Fibroblast of skin of abdomen (primary cell): ENCODE measurements around the gene ANXA1. TPM values are rescaled to one million over a fixed set of nuclear protein-coding genes. Genes with fewer than 3 reads are reported as not detected.
A peak's percentile ranks its signal among the peaks of the same experiment; 100 is the strongest.

ENCODE experiments used
- DNase-seq: peaks from one replicate; pipeline ENCODE4 v3.0.0-alpha.2; 2013
- polyA plus RNA-seq, 2 experiments: library from polyadenylated mRNA; unstranded; fragments of 120-200 nt; gene quantifications; one replicate each; pipeline ENCODE4 v1.2.1, GENCODE V29; 2013; ENCODE audit not compliant: insufficient read length in 2 of 2

Gene ANXA1, protein sequence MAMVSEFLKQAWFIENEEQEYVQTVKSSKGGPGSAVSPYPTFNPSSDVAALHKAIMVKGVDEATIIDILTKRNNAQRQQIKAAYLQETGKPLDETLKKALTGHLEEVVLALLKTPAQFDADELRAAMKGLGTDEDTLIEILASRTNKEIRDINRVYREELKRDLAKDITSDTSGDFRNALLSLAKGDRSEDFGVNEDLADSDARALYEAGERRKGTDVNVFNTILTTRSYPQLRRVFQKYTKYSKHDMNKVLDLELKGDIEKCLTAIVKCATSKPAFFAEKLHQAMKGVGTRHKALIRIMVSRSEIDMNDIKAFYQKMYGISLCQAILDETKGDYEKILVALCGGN
- 396 TPM for polyA plus RNA-seq (2013, experiment 1 of 2; ENCODE audit: insufficient read length)
- 389 TPM for polyA plus RNA-seq (2013, experiment 2 of 2; ENCODE audit: insufficient read length)

DNA sequence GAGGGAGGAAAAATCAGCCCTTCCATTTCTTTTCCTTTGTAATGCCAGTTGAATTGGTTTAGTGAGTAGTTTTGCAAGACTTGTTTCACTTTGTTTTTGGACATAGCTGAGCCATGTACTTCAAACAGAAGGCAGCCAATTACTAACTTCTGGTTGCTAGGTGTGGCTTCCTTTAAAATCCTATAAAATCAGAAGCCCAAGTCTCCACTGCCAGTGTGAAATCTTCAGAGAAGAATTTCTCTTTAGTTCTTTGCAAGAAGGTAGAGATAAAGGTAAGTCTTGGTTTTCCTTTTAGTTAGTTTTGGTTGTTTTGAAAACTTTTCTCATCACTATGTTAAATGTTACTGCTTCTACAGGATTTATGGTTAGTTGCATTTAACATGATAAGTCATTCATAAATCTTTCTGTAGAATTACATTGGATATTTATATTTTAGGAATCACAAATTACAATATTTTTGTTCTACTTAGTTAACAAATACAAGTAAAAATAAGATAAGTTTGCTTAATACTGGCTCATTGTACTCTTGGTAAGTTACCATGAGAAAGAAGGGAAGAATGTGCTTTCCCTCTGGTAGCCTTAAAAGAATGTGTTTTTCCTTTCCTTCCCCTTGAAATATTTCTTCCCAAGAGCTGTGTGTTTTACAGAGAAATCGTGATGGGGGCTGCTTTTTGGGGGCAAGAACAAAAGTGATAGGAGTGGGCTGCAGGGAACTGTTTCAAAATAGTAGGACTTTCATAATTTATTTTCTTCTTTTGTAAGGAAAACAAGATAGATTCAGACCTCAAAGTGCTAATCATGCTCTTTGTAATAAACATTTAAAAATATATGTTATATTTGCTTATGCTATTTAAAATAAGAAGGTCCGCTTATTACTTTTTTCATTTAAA, at the start of gene ANXA1:
Gene ANXA1 (plus strand): TSS at position 213 of the 890 bp plus-strand sequence. CDS start 6,671 bp downstream, outside the sequence.
- peak; percentile 85 for DNase-seq

DNA sequence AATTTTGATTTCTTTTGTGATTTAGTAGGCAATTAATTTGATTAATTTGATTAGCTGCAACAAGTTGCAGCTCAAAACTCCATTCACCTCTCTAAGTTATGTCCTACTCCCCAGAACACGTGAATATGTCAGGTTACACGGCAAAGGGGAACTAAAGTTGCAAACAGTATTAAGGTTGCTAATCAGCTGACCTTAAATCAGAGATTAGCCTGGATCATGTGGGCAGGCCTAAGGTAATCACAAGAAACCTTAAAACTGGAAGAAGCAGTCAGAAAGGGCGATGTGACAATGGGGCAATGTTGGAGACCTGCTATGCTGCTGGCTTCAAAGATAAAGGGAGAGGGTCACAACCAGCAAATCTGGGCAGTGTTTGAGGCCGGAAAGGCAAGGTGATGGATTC, 47.3 kb upstream of the ANXA1 start:
- no peak for DNase-seq

DNA sequence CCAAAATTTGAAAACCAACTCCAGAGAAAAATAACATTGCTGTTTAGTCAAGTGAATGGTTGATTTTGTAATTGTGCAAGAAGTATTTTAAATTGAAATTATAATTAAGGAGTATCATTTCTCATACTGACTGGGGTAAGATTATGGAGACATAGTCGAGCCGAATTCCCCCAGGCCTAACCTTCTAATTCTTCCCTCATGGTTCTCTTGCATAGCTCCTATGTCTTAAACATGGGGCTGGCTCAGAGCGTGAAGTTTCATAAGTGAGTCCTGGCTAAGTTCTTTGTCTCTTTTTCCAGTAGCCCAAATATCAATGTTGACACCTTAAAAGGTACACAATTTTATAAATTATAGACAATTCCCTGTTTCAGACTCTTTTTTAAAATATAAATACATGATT, 46.7 kb upstream of the ANXA1 start:
- DNase-seq = no peak

DNA sequence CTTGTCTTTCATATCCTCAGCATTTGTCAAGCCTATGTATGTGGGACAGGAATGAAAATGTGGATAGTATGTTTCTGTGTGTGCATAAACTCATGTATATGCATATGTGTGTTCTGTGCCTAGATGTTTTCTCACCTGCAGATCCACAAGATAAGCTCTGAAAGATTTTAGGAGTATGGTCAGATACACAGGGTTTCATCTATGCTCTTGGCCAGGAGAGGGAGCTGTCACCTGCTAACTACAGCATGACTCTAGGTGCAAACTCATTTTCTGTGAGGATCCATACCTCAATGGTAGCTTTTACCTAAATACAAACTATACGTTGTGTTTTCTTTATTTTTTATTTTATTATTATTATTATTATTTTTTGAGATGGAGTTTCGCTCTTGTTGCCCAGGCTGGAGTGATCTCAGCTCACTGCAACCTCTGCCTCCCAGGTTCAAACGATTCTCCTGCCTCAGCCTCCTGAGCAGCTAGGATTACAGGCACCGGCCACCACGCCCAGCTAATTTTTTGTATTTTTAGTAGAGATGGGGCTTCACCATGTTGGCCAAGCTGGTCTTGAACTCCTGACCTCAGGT, 44.1 kb upstream of the ANXA1 start:
- DNase-seq = peak; percentile 50

DNA sequence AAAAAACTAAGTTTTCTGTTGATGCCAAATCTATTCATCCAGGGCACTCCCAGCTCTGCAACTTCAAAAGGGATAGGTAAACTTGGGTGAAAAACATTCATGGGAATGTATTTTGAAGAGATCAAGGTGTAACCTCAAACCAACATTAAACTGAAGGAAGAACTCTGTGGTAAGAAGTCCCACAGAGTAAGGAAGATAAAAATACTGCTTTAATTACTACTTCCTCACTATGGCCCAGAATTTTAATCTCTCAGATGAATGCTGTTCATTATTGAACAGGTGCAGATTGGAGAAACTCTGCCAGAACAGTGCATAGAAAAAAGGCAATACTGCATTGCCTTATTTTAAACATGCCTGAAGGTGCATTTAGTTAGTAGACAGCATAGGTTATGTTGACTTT, 37.6 kb upstream of the ANXA1 start:
- DNase-seq = no peak

DNA sequence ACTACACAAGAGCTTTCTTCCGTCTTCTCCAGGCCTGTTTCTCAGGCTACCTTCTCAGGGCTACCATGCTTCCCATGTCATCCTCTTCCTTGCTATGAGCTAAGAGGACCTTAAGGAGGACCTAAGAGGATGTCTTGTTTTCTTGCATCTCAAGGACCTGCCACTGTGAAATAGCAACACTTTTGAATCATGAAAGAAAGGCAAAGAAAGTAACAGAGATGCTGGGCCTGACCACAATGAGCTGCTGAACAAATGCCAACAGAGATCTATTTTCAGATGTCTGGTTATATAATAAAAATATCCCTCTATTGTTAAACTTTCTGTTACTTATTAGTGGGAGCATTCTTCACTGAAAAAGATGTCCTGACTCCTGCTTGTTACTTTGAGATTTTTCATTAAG, 36.7 kb upstream of the ANXA1 start:
- peak; percentile 46 for DNase-seq

DNA sequence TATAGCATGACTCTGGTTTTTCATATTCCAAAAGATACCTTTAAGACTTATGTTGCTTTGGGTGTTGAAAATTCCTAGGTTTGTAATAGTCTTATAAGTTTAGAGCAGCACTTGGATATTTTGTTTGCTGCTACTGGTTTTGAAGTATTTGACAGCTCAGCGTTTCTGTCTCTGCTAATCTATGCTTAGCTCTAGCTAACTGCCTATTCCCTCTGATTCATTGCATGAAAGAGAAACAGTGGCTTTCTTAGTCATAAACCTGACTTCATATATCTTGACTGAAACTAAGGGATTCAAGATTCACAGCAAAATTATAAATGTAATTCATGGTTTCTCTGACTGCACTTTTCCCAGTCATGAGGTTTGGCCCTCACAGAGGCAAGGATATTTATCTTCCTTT, 35.6 kb upstream of the ANXA1 start:
- peak; percentile 82 for DNase-seq

DNA sequence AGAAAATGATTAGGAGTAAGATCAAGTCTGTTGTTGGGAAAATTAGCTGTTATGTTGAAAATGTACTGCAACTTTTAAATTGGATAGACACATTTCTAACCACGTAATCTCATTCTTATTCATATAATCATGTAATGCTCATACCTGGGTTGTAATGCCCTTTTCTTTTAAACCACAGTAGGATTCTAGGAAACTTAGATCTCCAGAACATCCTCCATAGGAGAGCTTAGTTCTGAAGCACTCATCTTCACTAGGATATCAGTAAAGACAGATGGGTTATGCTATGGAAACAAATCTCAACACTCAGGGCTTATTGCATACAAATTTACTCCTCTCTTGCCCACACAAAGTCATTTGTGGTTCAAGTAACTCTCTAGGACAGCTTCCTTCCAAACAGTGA, 34.8 kb upstream of the ANXA1 start:
- DNase-seq = no peak

DNA sequence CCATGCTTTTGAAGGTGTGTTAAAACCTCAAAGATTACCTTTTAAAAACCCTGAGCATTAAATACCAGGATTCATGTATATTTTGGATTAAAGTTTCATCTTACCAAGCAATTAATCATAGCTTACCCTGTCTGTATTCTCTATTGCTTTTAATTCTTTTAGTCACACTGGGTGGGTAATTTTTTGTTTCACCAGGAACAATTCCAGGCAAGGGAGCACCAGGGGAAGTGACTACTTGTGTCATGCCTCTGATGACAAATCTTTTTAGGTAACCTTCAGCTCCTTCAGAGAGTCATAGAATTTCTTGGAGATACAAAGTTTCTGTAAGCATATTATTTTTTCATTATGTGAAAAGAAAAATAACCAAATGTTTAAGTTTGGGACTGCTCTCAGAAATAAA, 33.4 kb upstream of the ANXA1 start:
- no peak for DNase-seq

DNA sequence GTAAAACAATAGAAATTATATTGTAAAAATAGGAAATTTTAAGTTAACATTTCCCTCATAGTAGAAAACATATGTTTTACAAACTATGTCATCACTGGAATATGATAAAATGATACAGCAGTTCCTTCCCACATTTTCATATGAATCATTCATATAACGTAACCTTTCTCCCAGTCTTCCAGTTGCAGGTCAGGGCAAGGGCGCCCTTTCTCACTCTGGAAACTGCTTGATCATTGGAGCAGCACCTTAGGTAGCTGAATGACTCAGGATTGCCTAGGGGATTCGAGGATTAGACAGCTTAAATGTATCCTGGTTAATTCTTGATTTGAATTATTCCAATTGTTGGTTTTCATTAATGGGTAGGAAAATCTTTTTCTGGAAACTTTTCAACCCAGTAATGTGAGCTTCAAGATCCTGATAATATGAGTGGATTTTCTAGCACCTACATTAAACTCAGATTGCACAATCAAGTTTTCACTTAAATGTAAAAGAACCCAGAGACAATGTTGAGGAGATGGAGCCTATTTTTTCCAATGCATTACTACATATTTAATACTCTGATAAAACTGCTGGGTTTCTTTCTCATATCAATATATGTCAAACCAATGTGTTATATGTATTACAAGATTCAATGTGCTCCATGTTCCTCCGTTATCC, 32.6 kb upstream of the ANXA1 start:
- peak; percentile 81 for DNase-seq

DNA sequence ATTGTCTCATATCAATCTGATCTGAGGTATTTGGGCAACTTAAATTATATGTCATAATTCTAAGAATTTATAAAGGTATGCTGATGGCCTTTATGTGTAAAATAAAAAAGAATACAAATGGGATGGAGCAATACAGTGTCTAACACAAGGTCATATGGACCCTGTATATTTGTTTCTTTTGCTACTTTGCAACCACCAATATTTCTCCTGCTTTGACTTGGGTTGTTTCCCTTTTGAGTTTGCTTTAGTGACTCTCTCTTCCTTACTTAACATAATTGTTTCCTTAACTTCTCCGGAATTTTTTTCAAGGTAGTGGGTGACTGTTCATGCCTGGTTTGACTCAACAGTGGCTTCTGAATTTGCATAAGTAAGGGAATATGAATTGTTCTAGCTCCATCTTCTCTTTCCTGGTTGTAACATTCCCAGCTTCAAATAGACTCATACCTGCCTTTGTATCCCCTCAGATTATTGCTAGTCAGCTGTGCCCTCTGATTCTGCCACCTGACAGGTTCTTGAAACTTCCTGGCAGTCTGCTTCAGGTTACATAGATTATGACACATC, 30.2 kb upstream of the ANXA1 start:
- DNase-seq = no peak

DNA sequence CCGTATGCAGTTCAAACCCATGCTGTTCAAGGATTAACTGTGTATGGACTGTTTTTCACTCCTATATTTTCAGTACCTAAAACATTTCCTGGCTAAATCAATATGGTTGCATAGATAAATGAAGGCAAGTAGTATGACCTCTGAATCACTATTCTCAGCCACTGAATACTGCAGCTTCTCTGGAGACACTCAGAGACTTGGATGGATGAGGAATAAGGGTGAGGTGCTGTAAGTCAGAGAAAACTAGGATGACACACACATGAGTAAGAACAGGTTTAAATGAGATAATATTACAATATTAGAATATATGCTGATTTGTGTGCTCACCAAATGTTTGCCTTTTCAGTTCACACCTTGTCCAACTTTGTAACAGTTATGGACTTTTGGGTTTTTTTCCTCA, 26.0 kb upstream of the ANXA1 start:
- DNase-seq = peak; percentile 34

DNA sequence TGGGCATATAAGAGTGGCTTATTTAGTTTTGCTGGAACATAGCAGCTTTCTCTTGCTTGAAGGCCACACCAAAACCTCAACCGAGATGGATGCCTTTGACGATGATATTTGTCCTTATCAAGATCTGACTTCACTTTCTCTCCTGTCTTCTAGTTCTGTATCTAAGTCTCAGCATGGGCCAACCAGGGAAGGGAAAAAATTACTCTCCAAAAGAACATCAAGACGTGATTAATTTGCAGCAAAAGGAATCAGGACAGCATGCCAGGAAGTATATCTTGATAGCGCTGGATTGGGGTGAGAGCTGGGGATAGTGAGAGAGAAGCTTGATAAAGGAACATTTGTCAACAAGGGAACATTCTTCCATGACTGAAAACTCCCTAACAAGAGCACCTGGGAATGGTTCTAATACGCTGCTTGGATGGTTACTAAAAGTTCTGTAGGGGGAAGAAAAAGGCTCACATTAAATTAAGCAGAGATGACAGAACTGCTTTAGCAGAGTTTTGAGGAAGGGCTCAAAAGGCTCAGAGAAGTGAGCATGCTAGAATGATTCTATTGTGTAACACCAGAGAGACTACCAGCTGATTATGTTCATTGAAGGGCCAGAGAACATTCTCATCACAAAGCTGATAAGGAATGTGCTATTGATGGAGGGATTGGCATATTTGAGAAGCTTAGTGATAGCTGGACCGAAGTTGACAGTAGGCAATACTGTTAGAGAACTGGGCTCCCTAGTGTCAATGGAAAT, 21.6 kb upstream of the ANXA1 start:
- no peak for DNase-seq

DNA sequence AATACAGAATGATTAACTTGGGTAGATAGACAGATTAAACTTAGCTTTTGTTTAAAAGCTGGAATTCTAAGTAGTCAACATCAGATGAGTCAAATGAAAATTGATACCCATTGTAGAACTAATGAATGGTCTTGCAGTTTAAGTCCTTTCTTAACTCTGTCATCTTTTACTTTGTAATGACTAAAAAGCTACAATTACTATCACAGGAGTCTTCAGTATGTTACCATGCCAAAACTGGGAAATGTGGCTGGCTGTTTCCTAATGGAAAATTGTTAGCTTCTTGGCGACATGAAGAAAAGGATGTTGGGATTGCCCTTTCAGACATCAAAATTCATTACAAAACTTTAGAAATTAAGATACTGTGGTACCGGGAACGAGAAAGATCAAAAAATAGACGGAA, 20.2 kb upstream of the ANXA1 start:
- DNase-seq = no peak

DNA sequence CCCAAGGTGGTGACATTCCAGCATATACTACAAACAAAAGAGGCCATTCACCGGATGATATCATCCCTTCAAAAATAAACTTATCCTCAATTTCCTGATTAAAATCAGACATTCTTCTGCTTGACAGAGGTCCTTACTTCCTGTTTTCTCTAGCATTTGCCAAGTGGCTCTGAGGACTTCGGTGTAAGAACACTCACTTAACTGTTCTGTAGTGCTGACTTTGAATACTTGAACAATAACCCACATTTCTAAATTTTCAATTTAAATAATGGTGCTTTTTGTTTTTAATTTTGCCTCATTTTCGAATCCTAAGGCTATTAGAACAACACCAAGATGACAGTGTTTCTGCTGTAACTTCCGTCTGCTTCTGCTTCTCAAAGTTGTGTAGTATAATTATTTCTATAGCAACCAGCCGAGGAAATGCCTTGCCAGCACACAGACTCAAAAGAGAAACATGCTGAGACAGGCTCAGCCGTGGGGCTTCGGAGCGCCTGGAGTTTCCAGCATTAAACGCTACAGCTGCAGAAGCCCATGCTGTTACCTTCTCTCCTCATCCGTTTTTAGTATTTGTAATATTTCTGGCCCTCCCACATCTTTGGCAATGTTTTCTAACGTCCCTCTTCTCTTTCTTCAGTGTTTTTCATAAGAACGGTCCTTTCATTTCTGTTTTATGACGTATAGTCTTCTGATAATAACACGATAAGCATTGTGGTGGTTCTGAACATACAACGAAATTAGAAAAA, 19.5 kb upstream of the ANXA1 start:
- DNase-seq = peak; percentile 80

DNA sequence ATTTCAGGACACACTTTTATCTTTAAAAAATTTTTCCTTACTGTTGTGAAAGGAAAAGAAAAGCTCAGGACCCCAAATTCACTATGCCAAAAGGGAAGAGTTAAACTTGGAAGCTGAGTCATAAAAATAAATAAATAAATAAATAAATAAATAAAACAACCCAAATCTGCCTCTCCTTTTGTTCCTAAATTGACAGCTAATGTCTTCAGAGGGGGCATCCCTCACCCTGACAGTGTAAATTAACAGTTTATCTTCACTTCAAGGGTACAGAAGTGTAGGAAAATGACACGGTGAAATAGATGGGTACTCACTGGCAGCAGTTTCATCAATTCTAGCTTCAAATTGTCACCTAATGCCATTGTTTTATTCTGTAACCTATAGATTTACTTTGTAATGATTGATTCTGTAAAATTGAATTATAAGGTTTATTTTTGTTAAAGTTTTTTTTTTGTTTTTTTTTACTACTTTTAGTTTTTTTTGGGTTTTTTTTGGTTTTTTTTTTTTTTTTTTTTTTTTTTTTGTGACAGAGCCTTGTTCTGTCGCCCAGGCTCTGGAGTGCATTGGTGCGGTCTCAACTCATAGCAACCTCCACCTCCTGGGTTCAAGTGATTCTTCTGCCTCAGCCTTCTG, 18.5 kb upstream of the ANXA1 start:
- DNase-seq = no peak

DNA sequence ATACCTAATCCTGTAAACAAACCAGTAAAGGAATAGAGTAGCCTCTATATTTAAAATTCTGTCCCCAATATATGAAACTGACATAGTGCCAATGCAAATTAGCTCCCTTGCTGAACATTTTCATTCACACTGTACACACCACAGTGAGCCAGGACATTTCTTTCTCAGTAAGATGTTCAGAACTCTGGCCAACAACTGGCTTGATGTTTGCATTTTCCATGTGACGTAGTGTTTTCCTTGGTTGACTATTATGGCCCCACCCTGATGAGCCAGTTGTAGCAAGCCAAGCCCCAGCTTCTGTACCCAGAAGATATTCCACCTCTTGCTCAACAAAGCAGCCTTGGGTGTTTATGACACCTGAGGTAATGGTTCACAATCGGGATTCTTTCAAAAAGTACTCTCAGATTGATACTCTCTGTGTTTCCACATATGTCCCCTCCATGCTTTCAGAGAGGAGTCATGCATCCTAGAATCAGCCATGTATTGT, 17.7 kb upstream of the ANXA1 start:
- DNase-seq = no peak

DNA sequence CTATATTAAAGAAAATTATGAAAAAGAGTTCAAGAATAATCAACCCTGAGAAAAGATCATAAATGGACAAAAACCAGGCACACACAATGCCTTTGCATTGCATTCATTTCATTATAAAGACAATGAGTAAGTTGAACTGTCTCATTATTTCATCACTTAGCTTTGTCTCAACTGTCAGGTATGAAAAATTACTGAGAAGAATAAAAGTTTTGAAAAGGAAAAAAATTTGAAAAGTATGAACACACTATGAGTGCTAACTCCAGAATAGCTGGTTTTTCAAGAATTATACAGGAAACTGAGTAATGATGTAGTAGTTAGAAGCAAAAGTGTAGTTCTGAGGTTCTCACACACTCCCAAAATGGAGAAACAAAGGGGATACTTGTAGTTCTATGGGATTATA, 16.3 kb upstream of the ANXA1 start:
- DNase-seq = peak; percentile 32

DNA sequence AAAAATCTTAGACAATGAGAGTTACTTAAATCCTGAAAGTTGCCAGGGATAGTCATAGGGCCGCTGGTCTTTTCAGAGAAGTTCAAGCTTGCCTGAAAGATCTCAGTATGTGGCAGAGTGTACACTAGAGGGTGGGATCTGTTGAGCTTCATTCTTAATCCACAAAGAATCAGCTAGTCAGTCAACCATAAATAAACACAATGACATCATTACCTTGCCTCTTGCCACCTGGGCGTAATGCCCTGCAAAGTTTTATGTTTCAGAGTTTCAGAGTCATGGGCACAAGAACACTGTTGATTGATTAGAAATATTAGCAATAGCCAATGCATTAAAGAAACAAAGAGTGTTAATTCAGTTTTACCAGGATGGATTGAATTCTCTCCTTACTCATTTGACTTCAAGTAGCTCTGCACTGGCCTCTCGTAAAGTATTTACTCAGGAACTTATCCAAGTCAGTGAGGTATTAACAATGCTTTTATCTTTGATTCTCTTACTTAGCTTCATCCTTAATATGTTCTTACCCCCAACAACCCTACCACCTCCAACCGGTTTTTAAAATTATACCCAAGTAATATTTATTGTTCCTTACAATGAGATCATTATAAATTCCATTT, 14.3 kb upstream of the ANXA1 start:
- DNase-seq = no peak

DNA sequence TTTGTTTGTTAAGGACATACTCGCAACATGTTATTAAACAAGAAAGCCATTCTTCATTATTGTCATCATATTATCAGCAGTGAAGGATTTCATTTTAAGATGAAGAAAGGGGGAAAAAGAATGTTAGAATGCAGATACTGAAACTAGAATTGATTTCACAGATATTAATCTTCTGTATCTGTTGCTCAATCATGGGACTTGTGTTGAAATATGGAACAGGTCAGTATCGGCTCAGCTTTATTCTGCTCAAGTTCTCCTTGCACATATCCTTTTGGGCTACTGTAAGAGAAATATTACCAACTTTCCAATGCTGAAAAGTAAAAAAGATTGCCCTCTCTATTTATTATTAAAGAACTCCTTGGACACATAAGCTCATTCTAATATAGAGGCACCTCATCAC, 13.8 kb upstream of the ANXA1 start:
- DNase-seq = no peak
